ENCODE data around the gene PRDM15. TPM values are rescaled to one million over a fixed set of nuclear protein-coding genes. Genes with fewer than 3 reads are reported as not detected.

Gene PRDM15
- polyA plus RNA-seq, 3 donors = 5.4 to 5.7 (median 5.4) TPM

DNA sequence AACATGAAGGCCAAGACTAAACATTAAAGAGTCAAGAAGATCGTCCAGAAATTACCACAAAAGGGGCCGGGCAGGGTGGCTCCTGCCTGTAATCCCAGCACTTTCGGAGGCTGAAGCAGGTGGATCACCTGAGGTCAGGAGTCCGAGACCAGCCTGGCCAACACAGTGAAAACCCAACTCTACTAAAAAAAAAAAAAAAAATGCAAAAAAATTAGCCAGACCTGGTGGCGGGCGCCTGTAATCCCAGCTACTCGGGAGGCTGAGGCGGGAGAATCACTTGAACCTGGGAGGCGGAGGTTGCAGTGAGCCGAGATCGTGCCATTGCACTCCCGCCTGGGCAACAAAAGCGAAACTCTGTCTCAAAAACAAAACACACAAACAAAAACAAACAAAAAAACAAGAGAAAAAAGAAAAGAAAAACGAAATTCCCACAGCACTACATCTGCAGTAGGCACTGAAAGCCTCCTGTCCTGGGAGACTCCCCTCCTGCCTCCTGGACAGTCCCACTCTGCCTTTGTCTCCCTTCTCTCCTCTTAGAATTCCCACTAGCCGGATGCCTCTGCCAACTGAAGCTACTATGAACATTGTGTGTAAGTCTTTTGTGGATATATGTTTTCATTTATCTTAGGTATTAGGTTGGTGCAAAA, 94.6 kb downstream of the PRDM15 start:
- no peak for DNase-seq (ENCODE audit: low read depth in 3 of 3, low spot score in 2 of 3)

GRCh38 chr21:41783476-41784180, 95.5 kb downstream of the PRDM15 start:
- DNase-seq (ENCODE audit: low read depth in 3 of 3, low spot score in 2 of 3) = no peak

- DNase-seq (ENCODE audit: low read depth in 3 of 3, low spot score in 2 of 3) = no peak
These were observed 98.1 kb downstream of the PRDM15 start for GRCh38 chr21:41781050-41781410.

- no peak for DNase-seq (ENCODE audit: low read depth in 3 of 3, low spot score in 2 of 3)
These were observed 98.7 kb downstream of the PRDM15 start for GRCh38 chr21:41780337-41781049.

DNA sequence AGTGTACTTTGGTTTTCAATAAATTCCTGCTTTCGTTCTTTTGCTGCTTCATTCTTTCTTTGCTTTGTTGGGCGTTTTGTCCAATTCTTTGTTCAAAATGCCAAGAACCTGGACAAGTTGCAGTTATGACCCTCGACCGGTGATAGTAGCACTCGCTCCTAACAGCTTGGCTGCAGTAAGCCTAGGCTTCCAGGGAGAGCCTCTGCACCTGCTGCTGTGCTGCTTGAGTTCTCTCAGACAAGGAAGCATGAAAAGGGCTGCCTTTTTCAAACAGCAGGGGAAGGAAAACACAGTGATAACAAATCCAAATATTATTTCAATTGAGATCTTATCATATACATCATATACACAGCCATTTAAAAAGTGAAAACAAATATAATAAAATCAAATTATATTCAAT, 99.5 kb downstream of the PRDM15 start:
- DNase-seq (ENCODE audit: low read depth in 3 of 3, low spot score in 2 of 3) = no peak

- no peak for DNase-seq (ENCODE audit: low read depth in 3 of 3, low spot score in 2 of 3)
These were observed 100.1 kb downstream of the PRDM15 start for GRCh38 chr21:41778930-41779600.

GRCh38 chr21:41777951-41778815, 101.0 kb downstream of the PRDM15 start:
- no peak for DNase-seq (ENCODE audit: low read depth in 3 of 3, low spot score in 2 of 3)

DNA sequence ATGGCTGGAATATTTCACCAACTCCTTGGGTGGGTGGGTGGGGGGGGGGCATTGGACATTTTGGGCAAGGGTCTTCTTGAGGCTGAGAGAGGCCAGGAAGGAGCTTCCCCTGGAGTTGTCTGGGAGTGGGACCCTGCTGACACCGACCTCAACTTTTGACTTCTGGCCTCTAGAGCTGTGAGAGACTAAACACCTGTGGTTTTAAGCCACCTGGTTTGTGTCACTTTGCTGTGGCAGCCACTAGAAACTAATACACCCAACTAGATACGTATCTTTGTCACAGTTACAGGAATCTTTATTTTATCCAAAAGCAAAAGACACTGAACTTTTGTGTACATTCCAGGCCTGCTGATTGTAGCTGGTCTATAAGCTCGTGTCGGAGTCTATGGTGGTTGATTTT, 102.4 kb downstream of the PRDM15 start:
- no peak for DNase-seq (ENCODE audit: low read depth in 3 of 3, low spot score in 2 of 3)

DNA sequence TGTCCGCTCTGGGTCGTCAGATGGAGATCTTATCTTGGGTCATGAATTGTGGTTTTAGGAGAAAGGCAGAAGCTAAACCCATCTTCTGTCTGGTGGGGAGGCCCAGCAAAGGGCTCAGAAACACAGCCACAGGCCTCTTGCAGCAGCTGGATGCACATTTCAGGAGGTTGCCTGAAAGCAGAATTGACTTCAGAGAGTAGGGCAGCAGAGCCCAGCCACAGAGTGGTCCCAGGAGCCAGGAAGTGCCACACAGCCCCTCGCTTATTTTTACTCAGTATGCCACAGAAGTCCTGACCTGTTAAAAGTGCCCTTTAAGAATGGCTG, 104.0 kb downstream of the PRDM15 start:
- DNase-seq (ENCODE audit: low read depth in 3 of 3, low spot score in 2 of 3) = no peak

DNA sequence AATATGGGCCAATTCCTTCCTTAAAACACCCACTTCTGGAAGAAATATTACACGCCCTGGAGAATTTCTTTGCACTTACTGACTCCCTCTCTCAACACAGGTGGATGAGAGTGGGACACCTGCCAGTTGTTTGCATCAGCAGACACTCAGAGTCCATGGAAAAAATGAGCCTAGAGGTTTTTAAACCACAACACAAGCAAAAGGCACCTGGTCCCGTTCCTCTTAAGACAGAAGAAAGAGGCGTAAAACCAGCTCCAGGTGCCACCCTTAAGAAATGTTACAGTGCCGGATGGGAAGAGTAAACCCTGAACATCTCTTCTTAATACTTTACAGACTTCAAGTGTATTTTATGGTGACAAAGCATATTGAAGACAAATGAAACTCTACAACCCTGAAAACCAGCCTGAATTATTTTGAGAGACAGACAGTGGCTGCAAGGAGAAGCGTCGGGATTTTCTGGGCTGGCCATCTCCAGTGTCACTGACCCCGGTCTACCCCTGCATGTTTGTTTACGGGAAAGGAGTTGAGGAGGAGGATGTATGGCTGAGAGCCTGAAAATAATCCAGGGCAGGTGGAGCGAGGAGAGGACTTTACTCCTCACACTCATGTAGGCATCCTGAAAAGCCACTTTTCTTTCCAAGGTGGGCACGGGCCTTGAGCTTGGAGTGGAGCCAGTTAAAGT, 104.5 kb downstream of the PRDM15 start:
- no peak for DNase-seq (ENCODE audit: low read depth in 3 of 3, low spot score in 2 of 3)

GRCh38 chr21:41772351-41773080, 106.6 kb downstream of the PRDM15 start:
- no peak for DNase-seq (ENCODE audit: low read depth in 3 of 3, low spot score in 2 of 3)

- DNase-seq (ENCODE audit: low read depth in 3 of 3, low spot score in 2 of 3) = no peak
These were observed 107.6 kb downstream of the PRDM15 start for GRCh38 chr21:41771625-41771945.

- no peak for DNase-seq (ENCODE audit: low read depth in 3 of 3, low spot score in 2 of 3)
These were observed 108.1 kb downstream of the PRDM15 start for GRCh38 chr21:41770901-41771624.

GRCh38 chr21:41769933-41770332, 109.2 kb downstream of the PRDM15 start:
- DNase-seq (ENCODE audit: low read depth in 3 of 3, low spot score in 2 of 3) = no peak

DNA sequence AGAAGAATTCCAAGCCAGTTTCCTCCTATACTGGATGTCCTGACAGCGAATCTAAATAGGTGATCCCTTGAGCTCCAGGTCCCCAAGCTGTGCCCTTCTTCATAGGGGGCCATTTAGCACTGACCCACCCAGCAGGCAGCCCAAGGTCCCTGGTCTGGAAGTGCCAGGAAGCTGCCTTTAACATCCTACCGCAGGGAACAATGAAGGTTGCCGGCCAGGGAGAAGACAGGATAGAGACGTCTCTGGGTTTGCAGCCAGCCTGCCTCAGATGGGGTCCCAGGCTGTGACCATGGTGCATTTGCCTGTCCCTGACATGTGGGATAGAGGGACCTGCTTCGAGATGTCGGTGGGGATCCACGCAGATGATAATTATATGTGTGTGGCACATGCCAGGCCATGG, 109.6 kb downstream of the PRDM15 start:
- no peak for DNase-seq (ENCODE audit: low read depth in 3 of 3, low spot score in 2 of 3)

GRCh38 chr21:41769111-41769510, 110.0 kb downstream of the PRDM15 start:
- DNase-seq (ENCODE audit: low read depth in 3 of 3, low spot score in 2 of 3) = no peak

DNA sequence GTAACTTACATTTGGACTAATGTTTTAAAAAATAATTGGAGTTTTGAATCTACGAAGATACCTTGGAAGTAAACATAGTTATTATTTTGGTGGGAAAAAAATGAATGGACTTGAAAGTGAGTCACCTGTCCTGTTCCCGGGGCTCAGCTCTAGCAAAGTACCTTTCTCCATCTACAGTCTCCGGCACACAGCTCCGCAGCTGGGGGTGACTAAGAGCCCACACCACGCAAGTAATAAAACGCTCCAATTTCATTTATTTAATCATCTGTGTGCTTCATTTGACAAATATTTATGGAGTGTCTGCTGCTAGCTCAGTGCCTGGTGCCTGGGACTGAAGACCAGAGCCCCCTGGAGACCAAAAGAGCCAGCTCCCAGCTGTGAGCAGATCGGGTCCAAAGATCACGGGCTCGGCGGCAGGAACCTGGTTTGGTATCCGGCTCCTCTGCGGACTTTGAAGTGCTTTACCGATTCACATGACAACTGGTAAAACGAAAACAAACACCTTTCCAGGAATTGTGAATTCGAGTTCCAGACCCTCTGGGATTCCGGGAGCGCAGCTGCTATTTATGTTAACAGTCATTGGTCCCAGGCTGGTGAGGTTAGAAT, 110.6 kb downstream of the PRDM15 start:
- DNase-seq (ENCODE audit: low read depth in 3 of 3, low spot score in 2 of 3) = no peak

GRCh38 chr21:41767606-41768436, 111.3 kb downstream of the PRDM15 start:
- no peak for DNase-seq (ENCODE audit: low read depth in 3 of 3, low spot score in 2 of 3)
